Measurements from ENCODE around the gene EFNA4.
A peak's percentile ranks its signal among the peaks of the same experiment; 100 is the strongest.

EFNA4 gene, protein sequence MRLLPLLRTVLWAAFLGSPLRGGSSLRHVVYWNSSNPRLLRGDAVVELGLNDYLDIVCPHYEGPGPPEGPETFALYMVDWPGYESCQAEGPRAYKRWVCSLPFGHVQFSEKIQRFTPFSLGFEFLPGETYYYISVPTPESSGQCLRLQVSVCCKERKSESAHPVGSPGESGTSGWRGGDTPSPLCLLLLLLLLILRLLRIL

GRCh38 chr1:155063550-155064110 is at the start of gene EFNA4:
Gene EFNA4, plus strand, starts transcription at chr1:155063740. Its CDS starts 84 bp downstream, at chr1:155063824.
- DNase-seq (ENCODE audit: low read depth): no peak

DNA sequence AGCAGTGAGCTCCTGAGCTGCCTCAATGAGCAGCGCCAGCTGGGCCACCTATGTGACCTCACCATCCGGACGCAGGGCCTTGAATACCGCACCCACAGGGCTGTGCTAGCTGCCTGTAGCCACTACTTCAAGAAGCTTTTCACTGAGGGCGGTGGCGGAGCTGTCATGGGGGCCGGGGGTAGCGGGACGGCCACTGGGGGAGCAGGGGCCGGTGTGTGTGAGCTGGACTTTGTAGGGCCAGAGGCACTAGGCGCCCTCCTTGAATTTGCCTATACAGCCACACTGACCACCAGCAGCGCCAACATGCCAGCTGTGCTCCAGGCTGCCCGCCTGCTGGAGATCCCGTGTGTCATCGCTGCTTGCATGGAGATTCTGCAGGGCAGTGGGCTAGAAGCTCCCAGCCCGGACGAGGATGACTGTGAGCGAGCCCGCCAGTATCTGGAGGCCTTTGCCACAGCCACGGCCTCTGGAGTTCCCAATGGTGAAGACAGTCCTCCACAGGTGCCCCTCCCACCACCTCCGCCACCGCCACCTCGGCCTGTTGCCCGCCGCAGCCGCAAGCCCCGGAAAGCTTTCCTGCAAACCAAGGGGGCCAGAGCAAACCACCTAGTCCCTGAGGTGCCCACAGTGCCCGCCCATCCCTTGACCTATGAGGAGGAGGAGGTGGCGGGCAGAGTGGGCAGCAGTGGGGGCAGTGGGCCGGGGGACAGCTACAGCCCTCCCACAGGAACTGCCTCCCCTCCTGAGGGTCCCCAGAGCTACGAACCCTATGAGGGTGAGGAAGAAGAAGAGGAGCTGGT is 48.6 kb upstream of the EFNA4 start:
- no peak for DNase-seq (ENCODE audit: low read depth)

DNA sequence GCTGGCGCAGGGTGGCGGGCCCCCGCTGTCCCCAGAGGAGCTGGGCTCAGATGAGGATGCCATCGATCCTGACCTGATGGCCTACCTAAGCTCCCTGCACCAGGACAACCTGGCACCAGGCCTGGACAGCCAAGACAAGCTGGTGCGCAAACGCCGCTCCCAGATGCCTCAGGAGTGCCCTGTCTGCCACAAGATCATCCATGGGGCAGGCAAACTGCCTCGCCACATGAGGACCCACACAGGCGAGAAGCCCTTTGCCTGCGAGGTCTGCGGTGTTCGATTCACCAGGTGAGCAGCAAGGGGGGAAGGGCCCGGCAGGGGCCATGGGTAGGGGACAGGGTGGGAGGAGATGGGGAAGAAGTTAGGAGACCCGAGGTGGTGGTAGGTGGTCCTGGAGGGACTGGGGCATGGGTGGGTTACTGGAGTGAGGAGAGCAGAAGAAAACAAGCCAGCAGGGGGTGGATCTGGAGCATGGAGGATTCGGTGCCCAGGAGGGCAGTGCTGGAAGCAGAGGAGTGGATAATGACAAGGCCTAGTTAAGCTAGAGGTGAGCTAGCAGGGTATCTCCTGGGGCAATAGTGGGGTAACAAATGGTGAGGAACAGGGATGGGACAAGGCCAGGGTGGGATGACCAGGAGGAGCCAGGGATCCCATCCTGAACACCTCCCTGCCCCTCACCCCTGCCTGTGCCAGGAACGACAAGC is 47.9 kb upstream of the EFNA4 start:
- DNase-seq (ENCODE audit: low read depth): no peak

DNA sequence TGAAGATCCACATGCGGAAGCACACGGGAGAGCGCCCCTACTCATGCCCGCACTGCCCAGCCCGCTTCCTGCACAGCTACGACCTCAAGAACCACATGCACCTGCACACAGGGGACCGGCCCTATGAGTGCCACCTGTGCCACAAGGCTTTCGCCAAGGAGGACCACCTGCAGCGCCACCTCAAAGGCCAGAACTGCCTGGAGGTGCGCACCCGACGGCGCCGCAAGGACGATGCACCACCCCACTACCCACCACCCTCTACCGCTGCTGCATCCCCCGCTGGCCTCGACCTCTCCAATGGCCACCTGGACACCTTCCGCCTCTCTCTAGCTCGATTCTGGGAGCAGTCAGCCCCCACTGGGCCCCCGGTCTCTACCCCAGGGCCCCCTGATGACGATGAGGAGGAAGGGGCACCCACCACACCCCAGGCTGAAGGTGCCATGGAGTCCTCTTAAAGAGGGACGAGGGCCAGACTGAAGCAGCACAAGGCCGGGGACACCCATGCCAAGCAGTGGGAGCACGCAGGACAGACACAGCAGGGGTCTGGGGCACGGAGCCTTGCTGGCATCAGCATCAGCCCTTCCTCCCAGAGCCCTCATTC is 47.2 kb upstream of the EFNA4 start:
- no peak for DNase-seq (ENCODE audit: low read depth)

- DNase-seq (ENCODE audit: low read depth): peak; percentile 58
These were observed 46.2 kb upstream of the EFNA4 start for GRCh38 chr1:155017041-155017945.

DNA sequence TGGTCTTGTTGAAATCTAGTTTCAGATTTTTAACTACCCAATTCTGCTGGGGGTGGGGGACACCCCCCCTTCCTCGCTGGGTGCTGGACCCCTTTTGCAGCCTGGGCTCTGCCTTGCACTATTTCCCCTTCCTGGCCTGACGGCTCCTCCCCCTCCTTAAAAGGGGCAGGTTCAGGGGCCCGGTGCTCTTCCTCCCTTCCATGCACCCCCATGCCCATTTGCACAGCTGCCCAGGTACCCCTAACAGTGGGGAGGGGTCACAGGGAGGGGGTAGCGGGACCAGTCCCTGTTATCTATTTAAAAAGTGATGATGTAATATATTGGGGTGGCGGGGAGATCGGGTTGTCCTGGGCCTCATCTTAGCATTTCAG is 45.6 kb upstream of the EFNA4 start:
- DNase-seq (ENCODE audit: low read depth): no peak

GRCh38 chr1:155018617-155019348 is 44.8 kb upstream of the EFNA4 start:
- no peak for DNase-seq (ENCODE audit: low read depth)

DNA sequence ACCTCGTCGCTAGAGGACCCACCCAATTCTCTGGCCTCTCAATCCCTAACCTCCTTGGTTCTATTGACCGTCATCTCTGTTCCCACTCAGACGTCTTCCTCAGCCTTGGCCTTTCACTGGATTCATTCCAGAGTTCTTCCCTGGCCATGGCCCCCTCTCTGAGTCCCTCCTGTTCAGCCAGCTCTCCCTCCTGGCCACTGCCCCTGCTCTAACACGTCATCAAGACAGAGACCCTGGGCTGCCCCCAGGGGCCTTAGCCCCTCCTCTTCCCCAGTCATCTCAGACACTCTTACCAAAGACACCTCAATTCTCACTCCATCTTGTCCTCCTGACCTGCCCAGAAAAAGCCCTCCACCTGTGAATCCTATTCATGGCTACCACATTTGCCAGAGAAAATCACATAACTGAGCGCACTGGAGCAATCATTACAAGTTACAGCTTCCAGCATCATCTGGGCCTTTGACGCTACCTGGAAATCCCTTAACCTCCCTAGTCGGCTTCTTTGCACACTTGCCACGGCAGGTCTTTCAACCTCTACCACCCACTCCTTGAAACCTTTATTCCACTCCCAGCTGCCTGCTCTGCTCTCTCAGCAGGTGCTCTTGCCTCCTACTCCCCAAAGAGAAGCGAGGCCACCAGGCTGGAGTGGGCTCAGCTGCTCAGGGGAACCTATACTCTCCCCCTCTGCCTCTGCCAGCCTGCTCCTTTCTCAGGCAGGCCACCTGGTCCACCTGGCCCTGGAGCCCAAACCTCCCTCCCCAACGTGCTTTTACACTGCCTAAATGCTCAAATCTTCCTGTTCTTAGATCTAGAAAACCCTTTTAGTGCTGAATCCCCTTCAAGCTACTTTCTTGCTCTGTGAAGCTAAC is 43.9 kb upstream of the EFNA4 start:
- no peak for DNase-seq (ENCODE audit: low read depth)

GRCh38 chr1:155022136-155022926 is 41.2 kb upstream of the EFNA4 start:
- DNase-seq (ENCODE audit: low read depth): no peak

DNA sequence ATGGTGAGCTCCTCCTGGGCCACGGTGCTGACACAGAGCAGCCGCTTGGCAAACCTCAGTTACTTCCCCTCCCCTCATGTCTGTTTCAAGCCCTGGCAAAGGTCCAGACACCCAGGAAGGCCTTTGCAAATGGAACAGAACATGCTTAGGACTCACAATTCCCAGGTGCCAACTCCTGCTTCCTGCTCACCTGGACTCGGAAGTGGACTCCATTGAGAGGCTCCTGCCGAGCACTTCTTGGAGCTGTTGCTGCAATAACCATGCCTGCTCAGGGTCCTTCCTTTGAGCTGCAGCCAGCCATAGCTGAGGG is 40.7 kb upstream of the EFNA4 start:
- no peak for DNase-seq (ENCODE audit: low read depth)

GRCh38 chr1:155023627-155024026 is 39.9 kb upstream of the EFNA4 start:
- DNase-seq (ENCODE audit: low read depth): no peak

GRCh38 chr1:155024315-155024714 is 39.2 kb upstream of the EFNA4 start:
- no peak for DNase-seq (ENCODE audit: low read depth)

DNA sequence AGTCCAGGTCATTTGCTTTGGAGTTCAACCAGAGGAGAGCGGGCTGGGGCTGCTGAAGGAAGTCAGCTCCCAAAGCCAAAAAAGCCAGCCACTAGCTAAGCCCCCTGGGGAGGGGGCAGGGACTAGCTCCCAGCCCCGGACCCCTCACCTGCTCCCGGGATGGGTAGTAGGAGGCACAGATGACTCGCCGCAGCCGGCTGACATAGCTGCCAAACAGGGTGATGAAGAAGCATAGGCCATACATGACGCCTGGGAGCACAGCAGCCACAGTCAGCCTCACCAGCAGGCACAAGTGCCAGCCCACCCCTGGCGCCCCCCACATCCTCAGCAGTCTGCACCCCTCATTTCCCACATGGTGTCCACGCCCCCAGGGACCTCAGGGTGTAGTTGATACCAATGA is 37.4 kb upstream of the EFNA4 start:
- DNase-seq (ENCODE audit: low read depth): no peak

DNA sequence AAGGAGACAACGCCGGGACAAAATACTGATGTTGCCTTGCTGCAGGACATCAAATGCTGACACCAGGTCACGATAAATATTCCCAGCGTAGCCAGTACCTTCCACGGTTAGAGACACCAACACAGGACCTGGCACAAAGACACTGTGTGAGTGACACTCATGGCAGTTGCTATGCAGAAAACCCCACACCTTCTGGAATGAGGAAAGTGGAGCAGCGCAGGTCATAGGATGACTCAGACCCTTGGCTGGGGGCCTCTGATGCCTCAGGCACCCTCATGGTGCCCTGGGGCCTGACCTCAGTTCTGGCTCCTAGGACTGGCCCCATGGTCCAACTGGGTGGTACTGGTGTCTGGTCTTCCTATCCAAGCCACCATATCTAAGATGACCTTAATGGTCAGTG is 37.0 kb upstream of the EFNA4 start:
- no peak for DNase-seq (ENCODE audit: low read depth)

- DNase-seq (ENCODE audit: low read depth): no peak
These were observed 33.9 kb upstream of the EFNA4 start for GRCh38 chr1:155029513-155030242.

- no peak for DNase-seq (ENCODE audit: low read depth)
These were observed 33.2 kb upstream of the EFNA4 start for GRCh38 chr1:155030243-155030795.

DNA sequence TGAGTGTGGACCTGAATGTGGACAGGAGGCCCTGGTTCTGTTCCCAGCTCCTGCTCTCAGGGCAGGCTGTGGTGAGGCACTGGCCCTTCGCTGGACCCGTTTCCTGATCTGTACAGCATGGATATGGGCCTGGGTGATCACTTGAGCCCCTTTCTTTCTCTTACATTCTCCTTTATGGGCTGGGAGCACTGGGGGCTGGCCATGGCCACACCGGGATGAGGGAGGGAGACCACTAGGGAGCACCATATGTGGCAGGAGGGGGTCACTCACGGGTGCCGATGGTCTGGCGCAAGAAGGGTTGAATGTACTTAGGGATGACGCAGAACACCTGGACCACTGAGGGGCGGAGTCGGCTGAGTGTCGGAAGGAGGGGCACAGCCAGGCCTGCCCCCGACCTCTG is 32.6 kb upstream of the EFNA4 start:
- DNase-seq (ENCODE audit: low read depth): no peak

- no peak for DNase-seq (ENCODE audit: low read depth)
These were observed 30.7 kb upstream of the EFNA4 start for GRCh38 chr1:155032886-155033285.
